ENCODE results near the gene SPIN2B. TPM values are rescaled to one million over a fixed set of nuclear protein-coding genes. Genes with fewer than 3 reads are reported as not detected.

Gene SPIN2B
- 10.7 and 11.2 TPM in 2 replicates for polyA plus RNA-seq (2011; rRNA removed)
- polyA plus RNA-seq (2012; cell fraction: cytosol; rRNA removed): 7.1 and 8.2 TPM in 2 replicates
- 8.8 and 10.8 TPM in 2 replicates for polyA plus RNA-seq (2012; cell fraction: nucleus; rRNA removed)
- 8.5 to 9.6 TPM (median 9.1 TPM) in 3 replicates for polyA plus RNA-seq (2017; fragmentation: RNase III; extraction: RNeasy Plus Mini Kit Qiagen cat#74134 plus additional on column Dnase treatment)
- polyA minus RNA-seq (2011; rRNA and poly(A)+ RNA removed): 8.8 and 10.3 TPM in 2 replicates

- Histone ChIP-seq H3K4me1 (peaks cover 4% of the 10 kb centered on the region; the same call in 1 of the 3 replicates), H3K4me3 (peak within 1 kb of the TSS; percentile 72), H3K4me2 (peak within 1 kb of the TSS; percentile 90), H3K27ac (peak within 1 kb of the TSS; percentile 84 to 90), H3K9me3 (no peaks in the 10 kb centered on the region)
- CTCF ChIA-PET: no interaction called here
- peak; percentile 100 for ATAC-seq
- FAIRE-seq: peak; percentile 43
- POLR2A ChIA-PET: interaction anchor here (1.7 kb wide), 1 partner anchor 126 kb away, joined by 8 read pairs; the partner anchor contains the start of gene SPIN3
- WGBS (ENCODE audit: missing lambda C conversion rate): under 1% methylated on average over 19 of the region's 43 CpGs
- DNase-seq (ENCODE audit: low read depth in 1 of 2, low spot score in 1 of 2): peak; percentile 82 to 84
- no peak for TF ChIP-seq MYC (IDR thresholded peaks at IDR 0.05; ENCODE audit: borderline replicate concordance, low read length)
- TF ChIP-seq RCOR1 (IDR thresholded peaks at IDR 0.05; ENCODE audit: low read depth, low read length): no peak
- no peak for TF ChIP-seq HDAC2 (IDR thresholded peaks at IDR 0.05)
- no peak for TF ChIP-seq HES2 (IDR thresholded peaks at IDR 0.05)
- TF ChIP-seq KDM1A (IDR thresholded peaks at IDR 0.05; ENCODE audit: low read depth): no peak
- TF ChIP-seq EHMT2 (IDR thresholded peaks at IDR 0.05; ENCODE audit: low read depth): no peak
- TF ChIP-seq JUN (IDR thresholded peaks at IDR 0.05): peak in 1 of 2 experiments; percentile 57; a peak in 1 of 5 replicates
- no peak for TF ChIP-seq RAD21 (conservative IDR thresholded peaks at IDR 0.05 in 1 of 2, IDR thresholded peaks at IDR 0.05 in 1 of 2)
- TF ChIP-seq SREBF2 (IDR thresholded peaks at IDR 0.05): no peak
- peak; percentile 95 for TF ChIP-seq POLR2A (IDR thresholded peaks at IDR 0.05; ENCODE audit: low read length)
- TF ChIP-seq CBX8 (IDR thresholded peaks at IDR 0.05): no peak
- TF ChIP-seq FOSL2 (IDR thresholded peaks at IDR 0.05): no peak
- TF ChIP-seq FOSL2 (CRISPR knock-in tag; IDR thresholded peaks at IDR 0.05): no peak
- TF ChIP-seq REST (IDR thresholded peaks at IDR 0.05): no peak
- no peak for TF ChIP-seq POLR2AphosphoS2 (conservative IDR thresholded peaks at IDR 0.05; ENCODE audit: low read length)
- TF ChIP-seq NR3C1 (IDR thresholded peaks at IDR 0.05): no peak
- TF ChIP-seq TP53 (CRISPR knock-in tag; IDR thresholded peaks at IDR 0.05): no peak
- TF ChIP-seq MAFK (IDR thresholded peaks at IDR 0.05; ENCODE audit: partially characterized antibody): no peak
- no peak for TF ChIP-seq CEBPB (IDR thresholded peaks at IDR 0.05)
- 0 out of 3 replicates have a peak, but pooled peaks have one; percentile 14 for TF ChIP-seq BCL3 (IDR thresholded peaks at IDR 0.05)
- TF ChIP-seq PBX3 (IDR thresholded peaks at IDR 0.05): no peak
- TF ChIP-seq USF2 (IDR thresholded peaks at IDR 0.05): peak; percentile 46
- 0 out of 2 replicates have a peak, but pooled peaks have one; percentile 34 for TF ChIP-seq PHF8 (IDR thresholded peaks at IDR 0.05; ENCODE audit: borderline replicate concordance, low read depth)
- TF ChIP-seq MAZ (IDR thresholded peaks at IDR 0.05; ENCODE audit: borderline replicate concordance, low read depth, low read length): no peak
- TF ChIP-seq NPAS2 (CRISPR knock-in tag; IDR thresholded peaks at IDR 0.05; ENCODE audit: borderline replicate concordance): no peak
- TF ChIP-seq MAX (IDR thresholded peaks at IDR 0.05): peak; percentile 18; the same call in 1 of the 2 replicates
- TF ChIP-seq EHF (CRISPR knock-in tag; IDR thresholded peaks at IDR 0.05): no peak
- TF ChIP-seq SMC3 (IDR thresholded peaks at IDR 0.05): no peak
- TF ChIP-seq FOXS1 (CRISPR knock-in tag; IDR thresholded peaks at IDR 0.05): no peak
- no peak for TF ChIP-seq ZSCAN20 (CRISPR knock-in tag; IDR thresholded peaks at IDR 0.05)
Observed at GRCh38 chrX:57121162-57121755, at the start of gene SPIN2B. SPIN2B (minus strand) TSS chrX:57121548.

All from A549 (cell line).